ENCODE data around the gene PKMYT1. TPM values are rescaled to one million over a fixed set of nuclear protein-coding genes. Genes with fewer than 3 reads are reported as not detected.

PKMYT1 gene
- total and polyA plus RNA-seq, 2 donors (not counting 1 experiment from before 2014, with no cell fraction given), result 1.2 to 2.7 TPM

- Histone ChIP-seq H2AFZ (ENCODE audit: low read length) (no peak overlapping the region), H3K27me3 (ENCODE audit: control insufficient read depth, insufficient read depth, low read length) (peaks cover 12% of the 10 kb centered on the region), H3K27ac (ENCODE audit: insufficient read depth, low read length) (no peak overlapping the region), H3K36me3 (ENCODE audit: control insufficient read depth, insufficient read depth, low read length) (peaks cover 16% of the 10 kb centered on the region), H4K20me1 (ENCODE audit: control insufficient read depth, extremely low read depth, insufficient read depth, low read length) (peaks cover 2% of the 10 kb centered on the region), H3K79me2 (ENCODE audit: control insufficient read depth, insufficient read depth, low read length) (no peaks in the 10 kb centered on the region), H3K9ac (ENCODE audit: insufficient read depth, low read length) (no peak overlapping the region), H3K4me3 (replicated peaks in 1 of 4; ENCODE audit: control extremely low read depth in 1 of 4, insufficient read depth in 1 of 4, low read depth in 3 of 4, low read length in 4 of 4) (no peak overlapping the region), H3K9me3 (ENCODE audit: control insufficient read depth, insufficient read depth, low read depth, low read length) (no peaks in the 10 kb centered on the region), H3K4me1 (ENCODE audit: control insufficient read depth, extremely low read depth, insufficient read depth, low read length) (no peaks in the 10 kb centered on the region), H3K4me2 (ENCODE audit: extremely low read depth, insufficient read depth, low read length) (no peak overlapping the region)
- TF ChIP-seq EZH2 (IDR thresholded peaks at IDR 0.05; ENCODE audit: low read length, missing control alignments), result no peak
- TF ChIP-seq, protein P1, sequence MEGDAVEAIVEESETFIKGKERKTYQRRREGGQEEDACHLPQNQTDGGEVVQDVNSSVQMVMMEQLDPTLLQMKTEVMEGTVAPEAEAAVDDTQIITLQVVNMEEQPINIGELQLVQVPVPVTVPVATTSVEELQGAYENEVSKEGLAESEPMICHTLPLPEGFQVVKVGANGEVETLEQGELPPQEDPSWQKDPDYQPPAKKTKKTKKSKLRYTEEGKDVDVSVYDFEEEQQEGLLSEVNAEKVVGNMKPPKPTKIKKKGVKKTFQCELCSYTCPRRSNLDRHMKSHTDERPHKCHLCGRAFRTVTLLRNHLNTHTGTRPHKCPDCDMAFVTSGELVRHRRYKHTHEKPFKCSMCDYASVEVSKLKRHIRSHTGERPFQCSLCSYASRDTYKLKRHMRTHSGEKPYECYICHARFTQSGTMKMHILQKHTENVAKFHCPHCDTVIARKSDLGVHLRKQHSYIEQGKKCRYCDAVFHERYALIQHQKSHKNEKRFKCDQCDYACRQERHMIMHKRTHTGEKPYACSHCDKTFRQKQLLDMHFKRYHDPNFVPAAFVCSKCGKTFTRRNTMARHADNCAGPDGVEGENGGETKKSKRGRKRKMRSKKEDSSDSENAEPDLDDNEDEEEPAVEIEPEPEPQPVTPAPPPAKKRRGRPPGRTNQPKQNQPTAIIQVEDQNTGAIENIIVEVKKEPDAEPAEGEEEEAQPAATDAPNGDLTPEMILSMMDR (conservative IDR thresholded peaks at IDR 0.05 in 1 of 2, IDR thresholded peaks at IDR 0.05 in 1 of 2; ENCODE audit: low read depth in 1 of 2, low read length in 2 of 2), result no peak
- DNase-seq (ENCODE audit: low read depth in 2 of 2), result no peak
Measured at GRCh38 chr16:3028716-3029319, 48.6 kb upstream of the PKMYT1 start.

GRCh38 chr16:3027983-3028715 is 47.9 kb upstream of the PKMYT1 start:
- H2AFZ ChIP-seq (ENCODE audit: low read length), result no peak overlapping the region

DNA sequence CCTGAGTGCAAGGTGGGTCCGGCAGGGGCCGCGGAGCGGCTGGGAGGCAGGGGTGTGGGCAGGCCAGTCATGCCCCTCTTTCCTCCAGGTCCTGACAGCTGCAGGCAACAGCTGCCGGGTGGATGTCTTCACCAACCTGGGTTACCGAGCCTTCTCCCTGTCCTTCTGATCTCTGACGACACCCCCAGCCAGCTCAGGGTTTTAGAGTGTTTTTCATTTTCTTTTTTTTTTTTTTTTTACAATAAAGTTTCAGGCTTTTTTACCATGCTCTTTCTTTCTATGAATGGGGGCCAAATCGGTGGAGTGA is 47.2 kb upstream of the PKMYT1 start:
- Histone ChIP-seq H3K9me3 (ENCODE audit: control insufficient read depth, insufficient read depth, low read depth, low read length) (no peaks in the 10 kb centered on the region), H3K4me2 (ENCODE audit: extremely low read depth, insufficient read depth, low read length) (no peak overlapping the region), H3K27me3 (ENCODE audit: control insufficient read depth, insufficient read depth, low read length) (peaks cover 9% of the 10 kb centered on the region), H3K9ac (ENCODE audit: insufficient read depth, low read length) (no peak overlapping the region), H3K27ac (ENCODE audit: insufficient read depth, low read length) (no peak overlapping the region), H2AFZ (ENCODE audit: low read length) (no peak overlapping the region), H4K20me1 (ENCODE audit: control insufficient read depth, extremely low read depth, insufficient read depth, low read length) (peaks cover 2% of the 10 kb centered on the region), H3K36me3 (ENCODE audit: control insufficient read depth, insufficient read depth, low read length) (peaks cover 21% of the 10 kb centered on the region), H3K4me3 (replicated peaks in 1 of 4; ENCODE audit: control extremely low read depth in 1 of 4, insufficient read depth in 1 of 4, low read depth in 3 of 4, low read length in 4 of 4) (no peak overlapping the region), H3K4me1 (ENCODE audit: control insufficient read depth, extremely low read depth, insufficient read depth, low read length) (peaks cover 6% of the 10 kb centered on the region), H3K79me2 (ENCODE audit: control insufficient read depth, insufficient read depth, low read length) (peaks cover 2% of the 10 kb centered on the region)
- TF ChIP-seq, protein P1 (conservative IDR thresholded peaks at IDR 0.05 in 1 of 2, IDR thresholded peaks at IDR 0.05 in 1 of 2; ENCODE audit: low read depth in 1 of 2, low read length in 2 of 2), result no peak
- TF ChIP-seq EZH2 (IDR thresholded peaks at IDR 0.05; ENCODE audit: low read length, missing control alignments), result no peak
- DNase-seq (ENCODE audit: low read depth in 2 of 2), result no peak

More at GRCh38 chr16:3027983-3028715, 47.9 kb upstream of the PKMYT1 start:
- H3K4me2 ChIP-seq (ENCODE audit: extremely low read depth, insufficient read depth, low read length), result no peak overlapping the region
- H3K4me3 ChIP-seq (replicated peaks in 1 of 4; ENCODE audit: control extremely low read depth in 1 of 4, insufficient read depth in 1 of 4, low read depth in 3 of 4, low read length in 4 of 4), result no peak overlapping the region
- no peak for TF ChIP-seq EZH2 (IDR thresholded peaks at IDR 0.05; ENCODE audit: low read length, missing control alignments)
- TF ChIP-seq, protein P1 (conservative IDR thresholded peaks at IDR 0.05 in 1 of 2, IDR thresholded peaks at IDR 0.05 in 1 of 2; ENCODE audit: low read depth in 1 of 2, low read length in 2 of 2), result peak; percentile 24 to 57
- DNase-seq (ENCODE audit: low read depth in 2 of 2), result peak; percentile 57 to 61
- no peak overlapping the region for H3K27ac ChIP-seq (ENCODE audit: insufficient read depth, low read length)
- peaks cover 2% of the 10 kb centered on the region for H4K20me1 ChIP-seq (ENCODE audit: control insufficient read depth, extremely low read depth, insufficient read depth, low read length)
- no peaks in the 10 kb centered on the region for H3K4me1 ChIP-seq (ENCODE audit: control insufficient read depth, extremely low read depth, insufficient read depth, low read length)
- no peak overlapping the region for H3K9ac ChIP-seq (ENCODE audit: insufficient read depth, low read length)
- H3K9me3 ChIP-seq (ENCODE audit: control insufficient read depth, insufficient read depth, low read depth, low read length), result no peaks in the 10 kb centered on the region
- H3K79me2 ChIP-seq (ENCODE audit: control insufficient read depth, insufficient read depth, low read length), result no peaks in the 10 kb centered on the region
- peaks cover 9% of the 10 kb centered on the region for H3K27me3 ChIP-seq (ENCODE audit: control insufficient read depth, insufficient read depth, low read length)
- peaks cover 16% of the 10 kb centered on the region for H3K36me3 ChIP-seq (ENCODE audit: control insufficient read depth, insufficient read depth, low read length)
